Measurements from ENCODE around the gene RAX.

GRCh38 chr18:59268721-59269562, 4.3 kb downstream of the RAX start:
- TF ChIP-seq, protein P1, sequence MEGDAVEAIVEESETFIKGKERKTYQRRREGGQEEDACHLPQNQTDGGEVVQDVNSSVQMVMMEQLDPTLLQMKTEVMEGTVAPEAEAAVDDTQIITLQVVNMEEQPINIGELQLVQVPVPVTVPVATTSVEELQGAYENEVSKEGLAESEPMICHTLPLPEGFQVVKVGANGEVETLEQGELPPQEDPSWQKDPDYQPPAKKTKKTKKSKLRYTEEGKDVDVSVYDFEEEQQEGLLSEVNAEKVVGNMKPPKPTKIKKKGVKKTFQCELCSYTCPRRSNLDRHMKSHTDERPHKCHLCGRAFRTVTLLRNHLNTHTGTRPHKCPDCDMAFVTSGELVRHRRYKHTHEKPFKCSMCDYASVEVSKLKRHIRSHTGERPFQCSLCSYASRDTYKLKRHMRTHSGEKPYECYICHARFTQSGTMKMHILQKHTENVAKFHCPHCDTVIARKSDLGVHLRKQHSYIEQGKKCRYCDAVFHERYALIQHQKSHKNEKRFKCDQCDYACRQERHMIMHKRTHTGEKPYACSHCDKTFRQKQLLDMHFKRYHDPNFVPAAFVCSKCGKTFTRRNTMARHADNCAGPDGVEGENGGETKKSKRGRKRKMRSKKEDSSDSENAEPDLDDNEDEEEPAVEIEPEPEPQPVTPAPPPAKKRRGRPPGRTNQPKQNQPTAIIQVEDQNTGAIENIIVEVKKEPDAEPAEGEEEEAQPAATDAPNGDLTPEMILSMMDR (conservative IDR thresholded peaks at IDR 0.05; ENCODE audit: low read depth, low read length) = no peak; the same call in 1 of the 2 replicates
- TF ChIP-seq EZH2 (IDR thresholded peaks at IDR 0.05; ENCODE audit: borderline replicate concordance, low read depth, low read length, poor library complexity, severe bottlenecking) = no peak

All from A673 (cell line).